Suprapubic skin (tissue), 4 donors: ENCODE data around the gene TRIM2.

Experiments
- EP300 ChIP-seq: sonication (generic); formaldehyde crosslinking; IDR thresholded peaks from one replicate; pipeline ENCODE4 v1.6.1; 2017; ENCODE audit warnings: antibody characterized with exemption
- POLR2A ChIP-seq, 2 donors: fragments of 450-650 bp; IDR thresholded peaks; one replicate each; pipeline ENCODE4 v1.6.1; 2017; ENCODE audit warnings: antibody characterized with exemption in 2 of 2, mild to moderate bottlenecking in 2 of 2, moderate library complexity in 2 of 2
- POLR2AphosphoS5 ChIP-seq, 3 donors: sonication (generic); formaldehyde crosslinking; IDR thresholded peaks; one replicate each; pipeline ENCODE4 v1.6.1; 2017; ENCODE audit warnings: antibody characterized with exemption in 3 of 3
- TF ChIP-seq, protein P1 (sequence below), 2 donors: fragments of 200-600 bp in 1 of 2; fragments of 450-650 bp in 1 of 2; sonication (generic) in 1 of 2; IDR thresholded peaks; one replicate each; pipeline ENCODE4 v1.5.1; 2016 to 2019; ENCODE audit warnings: antibody characterized with exemption in 2 of 2, mild to moderate bottlenecking in 1 of 2, moderate library complexity in 1 of 2

- TF ChIP-seq POLR2A (IDR thresholded peaks at IDR 0.05) (no peak), EP300 (no peak), POLR2AphosphoS5 (IDR thresholded peaks at IDR 0.05) (no peak)
- TF ChIP-seq, protein P1, sequence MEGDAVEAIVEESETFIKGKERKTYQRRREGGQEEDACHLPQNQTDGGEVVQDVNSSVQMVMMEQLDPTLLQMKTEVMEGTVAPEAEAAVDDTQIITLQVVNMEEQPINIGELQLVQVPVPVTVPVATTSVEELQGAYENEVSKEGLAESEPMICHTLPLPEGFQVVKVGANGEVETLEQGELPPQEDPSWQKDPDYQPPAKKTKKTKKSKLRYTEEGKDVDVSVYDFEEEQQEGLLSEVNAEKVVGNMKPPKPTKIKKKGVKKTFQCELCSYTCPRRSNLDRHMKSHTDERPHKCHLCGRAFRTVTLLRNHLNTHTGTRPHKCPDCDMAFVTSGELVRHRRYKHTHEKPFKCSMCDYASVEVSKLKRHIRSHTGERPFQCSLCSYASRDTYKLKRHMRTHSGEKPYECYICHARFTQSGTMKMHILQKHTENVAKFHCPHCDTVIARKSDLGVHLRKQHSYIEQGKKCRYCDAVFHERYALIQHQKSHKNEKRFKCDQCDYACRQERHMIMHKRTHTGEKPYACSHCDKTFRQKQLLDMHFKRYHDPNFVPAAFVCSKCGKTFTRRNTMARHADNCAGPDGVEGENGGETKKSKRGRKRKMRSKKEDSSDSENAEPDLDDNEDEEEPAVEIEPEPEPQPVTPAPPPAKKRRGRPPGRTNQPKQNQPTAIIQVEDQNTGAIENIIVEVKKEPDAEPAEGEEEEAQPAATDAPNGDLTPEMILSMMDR (IDR thresholded peaks at IDR 0.05) = no peak
Observed at GRCh38 chr4:153261914-153262313, 57.7 kb downstream of the TRIM2 start.
